ENCODE measurements around the gene HMGB2.

Gene HMGB2

GRCh38 chr4:173288698-173289352, 45.3 kb downstream of the HMGB2 start:
- TF ChIP-seq POLR2AphosphoS5 (IDR thresholded peaks at IDR 0.05; ENCODE audit: low read depth, low read length) (no peak), REST (IDR thresholded peaks at IDR 0.05; ENCODE audit: insufficient read depth in 1 of 2, low read depth in 2 of 2, low read length in 2 of 2) (no peak), TAF1 (IDR thresholded peaks at IDR 0.05; ENCODE audit: borderline replicate concordance, insufficient read depth, low read length) (no peak)

GRCh38 chr4:173288296-173288695, 45.9 kb downstream of the HMGB2 start:
- no peak for TF ChIP-seq REST (IDR thresholded peaks at IDR 0.05; ENCODE audit: insufficient read depth in 1 of 2, low read depth in 2 of 2, low read length in 2 of 2)
- no peak for TF ChIP-seq TAF1 (IDR thresholded peaks at IDR 0.05; ENCODE audit: borderline replicate concordance, insufficient read depth, low read length)
- TF ChIP-seq FOXP2 (optimal IDR thresholded peaks at IDR 0.05; ENCODE audit: borderline replicate concordance, extremely low read depth, extremely low read length, insufficient read depth), result no peak
- TF ChIP-seq SIN3A (IDR thresholded peaks at IDR 0.05; ENCODE audit: borderline replicate concordance, insufficient read depth, low read length), result no peak
- TF ChIP-seq POLR2AphosphoS5 (IDR thresholded peaks at IDR 0.05; ENCODE audit: low read depth, low read length), result no peak

GRCh38 chr4:173287486-173287885, 46.7 kb downstream of the HMGB2 start:
- no peak for TF ChIP-seq FOXP2 (optimal IDR thresholded peaks at IDR 0.05; ENCODE audit: borderline replicate concordance, extremely low read depth, extremely low read length, insufficient read depth)
- no peak for TF ChIP-seq REST (IDR thresholded peaks at IDR 0.05; ENCODE audit: insufficient read depth in 1 of 2, low read depth in 2 of 2, low read length in 2 of 2)
- TF ChIP-seq SIN3A (IDR thresholded peaks at IDR 0.05; ENCODE audit: borderline replicate concordance, insufficient read depth, low read length), result no peak
- TF ChIP-seq POLR2AphosphoS5 (IDR thresholded peaks at IDR 0.05; ENCODE audit: low read depth, low read length), result no peak
- TF ChIP-seq TAF1 (IDR thresholded peaks at IDR 0.05; ENCODE audit: borderline replicate concordance, insufficient read depth, low read length), result no peak

- TF ChIP-seq FOXP2 (optimal IDR thresholded peaks at IDR 0.05; ENCODE audit: borderline replicate concordance, extremely low read depth, extremely low read length, insufficient read depth) (no peak), TAF1 (IDR thresholded peaks at IDR 0.05; ENCODE audit: borderline replicate concordance, insufficient read depth, low read length) (no peak)
Observed at GRCh38 chr4:173284463-173284862, 49.7 kb downstream of the HMGB2 start.

GRCh38 chr4:173282626-173283025, 51.5 kb downstream of the HMGB2 start:
- TF ChIP-seq FOXP2 (optimal IDR thresholded peaks at IDR 0.05; ENCODE audit: borderline replicate concordance, extremely low read depth, extremely low read length, insufficient read depth) (no peak), SIN3A (IDR thresholded peaks at IDR 0.05; ENCODE audit: borderline replicate concordance, insufficient read depth, low read length) (no peak), TAF1 (IDR thresholded peaks at IDR 0.05; ENCODE audit: borderline replicate concordance, insufficient read depth, low read length) (no peak), POLR2AphosphoS5 (IDR thresholded peaks at IDR 0.05; ENCODE audit: low read depth, low read length) (no peak), REST (IDR thresholded peaks at IDR 0.05; ENCODE audit: insufficient read depth in 1 of 2, low read depth in 2 of 2, low read length in 2 of 2) (no peak)

Measured in PFSK-1 (cell line).